ENCODE results near the gene PLIN5.

- TF ChIP-seq FOXM1 (IDR thresholded peaks at IDR 0.05; ENCODE audit: borderline replicate concordance) (no peak), PKNOX1 (IDR thresholded peaks at IDR 0.05) (no peak), SP1 (IDR thresholded peaks at IDR 0.05) (no peak), SUZ12 (IDR thresholded peaks at IDR 0.05) (no peak), ELF4 (IDR thresholded peaks at IDR 0.05) (no peak)
Observed at GRCh38 chr19:4533835-4534424, 1.1 kb downstream of the PLIN5 start.

Measured in HEK293T (cell line).